ENCODE data around the gene KRTAP10-7. TPM values are rescaled to one million over a fixed set of nuclear protein-coding genes. Genes with fewer than 3 reads are reported as not detected.

KRTAP10-7 gene
- total and polyA plus RNA-seq, 2 of the 13 experiments (the other 11 are each of a cell fraction or from before 2014, with no cell fraction given), result not detected

GRCh38 chr21:44593598-44594405 is 6.6 kb upstream of the KRTAP10-7 start (continued):
- TF ChIP-seq TCF12 (IDR thresholded peaks at IDR 0.05) (no peak), TCF12 (CRISPR knock-in tag; IDR thresholded peaks at IDR 0.05) (no peak), CCDC6 (CRISPR knock-in tag; IDR thresholded peaks at IDR 0.05) (peak; percentile 84; the same call in 1 of the 2 replicates), ZNF430 (CRISPR knock-in tag; IDR thresholded peaks at IDR 0.05) (peak; percentile 85), CHD4 (IDR thresholded peaks at IDR 0.05; ENCODE audit: borderline replicate concordance, low read length) (peak; percentile 25; the same call in 1 of the 2 replicates), HIC2 (CRISPR knock-in tag; IDR thresholded peaks at IDR 0.05; ENCODE audit: low read depth) (peak; percentile 97), ZNF496 (CRISPR knock-in tag; IDR thresholded peaks at IDR 0.05; ENCODE audit: insufficient replicate concordance) (no peak), FOXK2 (IDR thresholded peaks at IDR 0.05) (0 out of 2 replicates have a peak, but pooled peaks have one; percentile 43), MED1 (CRISPR knock-in tag; IDR thresholded peaks at IDR 0.05) (peak; percentile 96), KLF6 (CRISPR knock-in tag; IDR thresholded peaks at IDR 0.05) (peak; percentile 52; the same call in 1 of the 2 replicates), CBFB (CRISPR knock-in tag; IDR thresholded peaks at IDR 0.05) (0 out of 2 replicates have a peak, but pooled peaks have one; percentile 33), ZBTB10 (CRISPR knock-in tag; IDR thresholded peaks at IDR 0.05; ENCODE audit: borderline replicate concordance) (no peak), ZBTB7B (CRISPR knock-in tag; IDR thresholded peaks at IDR 0.05) (peak; percentile 77; the same call in 1 of the 2 replicates), KAT8 (CRISPR knock-in tag; IDR thresholded peaks at IDR 0.05) (no peak; the same call in none of the 2 replicates), ZC3H13 (CRISPR knock-in tag; IDR thresholded peaks at IDR 0.05) (0 out of 2 replicates have a peak, but pooled peaks have one; percentile 66), ZBTB7A (CRISPR knock-in tag; IDR thresholded peaks at IDR 0.05) (peak; percentile 87), ZNF292 (CRISPR knock-in tag; IDR thresholded peaks at IDR 0.05; ENCODE audit: borderline replicate concordance, low read depth) (peak; percentile 89; the same call in 1 of the 2 replicates), TCF7 (IDR thresholded peaks at IDR 0.05; ENCODE audit: low read depth) (peak; percentile 24; the same call in 1 of the 2 replicates), MYPOP (CRISPR knock-in tag; IDR thresholded peaks at IDR 0.05) (peak; percentile 77; the same call in 1 of the 2 replicates), DMTF1 (CRISPR knock-in tag; IDR thresholded peaks at IDR 0.05) (no peak), ZNF547 (CRISPR knock-in tag; IDR thresholded peaks at IDR 0.05) (peak; percentile 73), MBD4 (IDR thresholded peaks at IDR 0.05; ENCODE audit: borderline replicate concordance, low read length) (no peak)

Measured in HepG2 (cell line).